GM23338 (cell line): ENCODE measurements around the gene IRX1. TPM values are rescaled to one million over a fixed set of nuclear protein-coding genes. Genes with fewer than 3 reads are reported as not detected.

Experiments used
- ATAC-seq: fragments of 200-7000 bp; cut with Tn5 transposase; 3 replicates; pipeline ENCODE4 v1.9.1; 2020
- DNase-seq: peaks from one replicate; pipeline ENCODE4 v3.0.0-alpha.2; 2015; ENCODE audit warnings: low spot score
- H2AFZ ChIP-seq: fragments of 200-600 bp; sonication (generic); 2 replicates; pipeline ENCODE4 v1.8.0; 2016; ENCODE audit warnings: antibody characterized with exemption, mild to moderate bottlenecking, moderate library complexity
- H3F3A ChIP-seq: fragments of 200-600 bp; sonication (generic); replicated peaks from 2 replicates; pipeline ENCODE4 v1.8.0; 2017; ENCODE audit warnings: antibody characterized with exemption, mixed run types, low read depth
- H3K27ac ChIP-seq: fragments of 200-600 bp; sonication (generic); 2 replicates; pipeline ENCODE4 v1.6.1; 2016; ENCODE audit warnings: low read depth
- H3K27me3 ChIP-seq: fragments of 200-600 bp; sonication (generic); 2 replicates; pipeline ENCODE4 v1.8.0; 2016; ENCODE audit warnings: mild to moderate bottlenecking, mixed run types, moderate library complexity; ENCODE audit not compliant: insufficient read depth
- H3K36me3 ChIP-seq: fragments of 200-600 bp; sonication (generic); 2 replicates; pipeline ENCODE4 v1.8.0; 2016; ENCODE audit warnings: mild to moderate bottlenecking; ENCODE audit not compliant: insufficient read depth
- H3K4me1 ChIP-seq: fragments of 200-600 bp; sonication (generic); 2 replicates; pipeline ENCODE4 v1.8.0; 2016; ENCODE audit warnings: mild to moderate bottlenecking, moderate library complexity; ENCODE audit not compliant: insufficient read depth
- H3K4me2 ChIP-seq: fragments of 200-600 bp; sonication (generic); 2 replicates; pipeline ENCODE4 v1.7.1; 2017; ENCODE audit warnings: mixed run types
- H3K4me3 ChIP-seq: fragments of 200-600 bp; sonication (generic); 2 replicates; pipeline ENCODE4 v1.6.1; 2016; ENCODE audit warnings: mixed run types
- H3K79me2 ChIP-seq: fragments of 200-600 bp; sonication (generic); replicated peaks from 2 replicates; pipeline ENCODE4 v1.8.0; 2017; ENCODE audit warnings: mild to moderate bottlenecking; ENCODE audit not compliant: insufficient read depth
- H3K9me2 ChIP-seq: fragments of 200-600 bp; sonication (generic); 2 replicates; pipeline ENCODE4 v1.8.0; 2017; ENCODE audit not compliant: insufficient read depth
- H4K20me1 ChIP-seq: fragments of 200-600 bp; sonication (generic); replicated peaks from 2 replicates; pipeline ENCODE4 v1.8.0; 2017; ENCODE audit warnings: mild to moderate bottlenecking; ENCODE audit not compliant: insufficient read depth
- H3K27ac Mint-ChIP-seq: 2 replicates; pipeline ENCODE4 v1.8.0; 2020; ENCODE audit warnings: inconsistent platforms, mild to moderate bottlenecking, moderate library complexity, mixed read lengths
- H3K27me3 Mint-ChIP-seq: 3 replicates; pipeline ENCODE4 v1.8.0; 2022; ENCODE audit warnings: low read depth, mild to moderate bottlenecking, moderate library complexity, mixed read lengths, inconsistent platforms; ENCODE audit not compliant: insufficient read depth, poor library complexity
- H3K36me3 Mint-ChIP-seq: 3 replicates; pipeline ENCODE4 v1.8.0; 2021; ENCODE audit warnings: low read depth, mild to moderate bottlenecking, inconsistent platforms, moderate library complexity, mixed read lengths
- H3K4me1 Mint-ChIP-seq: 3 replicates; pipeline ENCODE4 v1.8.0; 2020; ENCODE audit warnings: mild to moderate bottlenecking, inconsistent platforms, mixed read lengths
- H3K4me3 Mint-ChIP-seq: 3 replicates; pipeline ENCODE4 v1.8.0; 2021; ENCODE audit warnings: moderate library complexity, mild to moderate bottlenecking, inconsistent platforms, mixed read lengths
- H3K9me3 Mint-ChIP-seq: 3 replicates; pipeline ENCODE4 v1.8.0; 2020; ENCODE audit warnings: moderate library complexity, mild to moderate bottlenecking, inconsistent platforms, mixed read lengths
- CREB1 ChIP-seq: fragments of 250-450 bp; sonication (Bioruptor Pico); IDR thresholded peaks from 2 replicates; pipeline ENCODE4 v1.5.0; 2020; ENCODE audit warnings: low read depth, mild to moderate bottlenecking, moderate library complexity
- EZH2 ChIP-seq: fragments of 200-600 bp; sonication (generic); IDR thresholded peaks from one replicate; pipeline ENCODE4 v1.8.0; 2017; ENCODE audit warnings: antibody characterized with exemption, mild to moderate bottlenecking, low read depth; ENCODE audit not compliant: unreplicated experiment
- EZH2phosphoT487 ChIP-seq: fragments of 200-600 bp; sonication (generic); IDR thresholded peaks from one replicate; pipeline ENCODE4 v1.8.1; 2018; ENCODE audit warnings: antibody characterized with exemption; ENCODE audit not compliant: unreplicated experiment
- JUNB ChIP-seq: IDR thresholded peaks from one replicate; pipeline ENCODE4 v1.6.1; 2016; ENCODE audit warnings: antibody characterized with exemption; ENCODE audit not compliant: unreplicated experiment
- POLR2AphosphoS5 ChIP-seq: IDR thresholded peaks from 2 replicates; pipeline ENCODE4 v1.6.1; 2016; ENCODE audit warnings: antibody characterized with exemption, low read depth
- STAT1 ChIP-seq: IDR thresholded peaks from one replicate; pipeline ENCODE4 v1.6.1; 2016; ENCODE audit warnings: antibody characterized with exemption; ENCODE audit not compliant: unreplicated experiment
- ZNF114 ChIP-seq: fragments of 250-450 bp; sonication (Bioruptor Pico); IDR thresholded peaks from 2 replicates; pipeline ENCODE4 v1.5.0; 2020; ENCODE audit warnings: mild to moderate bottlenecking, moderate library complexity
- ZNF331 ChIP-seq: fragments of 250-450 bp; sonication (Bioruptor Pico); IDR thresholded peaks from 2 replicates; pipeline ENCODE4 v1.5.0; 2020; ENCODE audit warnings: low read depth, mild to moderate bottlenecking, moderate library complexity
- polyA plus RNA-seq: library from polyadenylated mRNA; unstranded; fragments of >200 nt; fragmentation: Nextera tagmentation; extraction: Ambion mirVana; gene quantifications from 2 replicates; pipeline ENCODE4 v1.2.1, GENCODE V29; 2016
- total RNA-seq: library from RNA; depleted of rRNA; stranded (reverse); fragments of >200 nt; shearing (Covaris generic); gene quantifications from 2 replicates; pipeline ENCODE4 v1.2.3, GENCODE V29; 2014
- TF ChIP-seq, protein P1 (sequence below): IDR thresholded peaks from 2 replicates; pipeline ENCODE4 v1.6.1; 2016; ENCODE audit warnings: antibody characterized with exemption
- TF ChIP-seq, protein P2 (sequence below): IDR thresholded peaks from one replicate; pipeline ENCODE4 v1.6.1; 2018; ENCODE audit warnings: antibody characterized with exemption; ENCODE audit not compliant: unreplicated experiment

The IRX1 gene
- total and polyA plus RNA-seq, 2 experiments from 2014 or later: 0.11 to 1.8 TPM

DNA sequence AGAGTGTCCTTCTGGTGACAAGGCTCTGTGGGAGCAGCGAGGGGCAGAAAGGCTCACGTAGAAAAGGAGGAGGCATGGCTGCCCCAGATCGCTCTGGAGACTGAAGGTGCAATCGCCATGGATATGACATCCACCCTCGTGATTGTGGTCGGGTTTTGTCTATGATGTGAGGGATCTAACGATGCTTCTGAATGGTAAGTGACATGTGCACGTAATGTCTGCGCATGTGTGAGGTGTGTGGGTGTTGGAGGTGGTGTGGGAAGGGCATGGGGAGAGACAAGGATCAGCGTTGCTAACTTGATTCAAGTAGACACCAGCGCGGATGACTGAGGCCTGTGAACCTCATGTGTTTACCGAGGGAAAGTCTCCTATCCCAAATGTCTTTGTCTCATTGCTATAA lies 20.2 kb downstream of the IRX1 start (continued):
- TF ChIP-seq ZNF331 (CRISPR knock-in tag): no peak
- no peak for TF ChIP-seq STAT1
- TF ChIP-seq EZH2phosphoT487: no peak
- no peak for TF ChIP-seq JUNB

DNA sequence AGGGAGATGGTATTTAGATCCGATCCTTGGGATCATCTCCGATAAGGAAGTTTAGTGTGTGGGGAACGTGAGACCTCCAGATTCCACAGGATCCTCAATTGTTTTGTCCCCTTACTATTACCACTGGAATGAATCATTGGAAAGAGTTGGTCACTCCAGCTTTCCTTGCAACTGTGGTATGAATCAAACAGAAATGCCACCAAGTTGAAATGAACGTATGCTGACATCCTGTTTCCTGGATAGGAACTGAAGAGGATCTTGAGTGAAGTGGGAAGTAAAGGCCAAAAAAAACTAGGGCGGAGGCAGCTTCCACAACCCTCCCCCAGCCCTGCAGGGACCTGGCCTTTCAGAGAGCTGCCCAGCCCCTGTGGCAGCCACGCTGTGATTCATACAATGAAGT lies 23.9 kb downstream of the IRX1 start:
- no peaks in the 10 kb centered on the region for H4K20me1 ChIP-seq
- no peak overlapping the region for H3K4me3 Mint-ChIP-seq
- H3K4me1 Mint-ChIP-seq: no peaks in the 10 kb centered on the region
- no peaks in the 10 kb centered on the region for H3K79me2 ChIP-seq
- H3F3A ChIP-seq: no peaks in the 10 kb centered on the region
- no peak overlapping the region for H3K27ac Mint-ChIP-seq
- peaks cover 3% of the 10 kb centered on the region; the same call in 1 of the 2 replicates for H3K9me2 ChIP-seq
- no peaks in the 10 kb centered on the region for H3K4me1 ChIP-seq
- no peak overlapping the region for H2AFZ ChIP-seq
- H3K9me3 Mint-ChIP-seq: peaks cover 13% of the 10 kb centered on the region; the same call in 2 of the 3 replicates
- no peak overlapping the region for H3K27ac ChIP-seq
- no peaks in the 10 kb centered on the region for H3K36me3 ChIP-seq
- peaks cover 1% of the 10 kb centered on the region; the same call in 1 of the 3 replicates for H3K36me3 Mint-ChIP-seq
- DNase-seq: no peak
- H3K4me2 ChIP-seq: no peak overlapping the region
- H3K27me3 ChIP-seq: no peaks in the 10 kb centered on the region
- no peak for ATAC-seq
- TF ChIP-seq CREB1 (CRISPR knock-in tag): no peak
- H3K27me3 Mint-ChIP-seq: peaks cover 2% of the 10 kb centered on the region
- no peak overlapping the region for H3K4me3 ChIP-seq

DNA sequence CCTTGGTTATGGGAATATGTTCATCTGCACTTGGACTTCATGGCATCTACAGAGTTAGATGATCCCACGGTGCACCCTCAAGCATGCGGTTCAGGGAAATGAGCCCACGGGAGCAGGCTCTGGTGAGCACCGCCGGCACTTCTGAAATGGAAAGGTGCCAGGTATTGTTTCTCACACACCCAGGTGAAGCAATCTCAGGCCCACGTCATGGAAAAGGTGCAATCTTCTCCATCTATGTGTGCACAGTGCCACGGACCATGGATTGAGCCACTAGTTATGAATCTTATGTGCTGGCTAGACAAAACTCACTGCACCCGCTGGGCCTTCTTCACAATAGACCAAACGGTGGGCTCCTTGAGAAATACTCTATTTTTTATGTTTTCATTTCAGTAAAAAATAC lies 27.3 kb downstream of the IRX1 start:
- H3K4me2 ChIP-seq: no peak overlapping the region
- H3K27ac Mint-ChIP-seq: no peak overlapping the region
- H3K4me3 Mint-ChIP-seq: no peak overlapping the region
- no peak overlapping the region for H3K4me3 ChIP-seq
- no peaks in the 10 kb centered on the region for H4K20me1 ChIP-seq
- H3K27me3 ChIP-seq: no peaks in the 10 kb centered on the region
- no peak overlapping the region for H2AFZ ChIP-seq
- H3K36me3 Mint-ChIP-seq: peaks cover 7% of the 10 kb centered on the region
- H3K27ac ChIP-seq: no peak overlapping the region
- H3K79me2 ChIP-seq: no peaks in the 10 kb centered on the region
- H3K9me3 Mint-ChIP-seq: peaks cover 22% of the 10 kb centered on the region
- no peaks in the 10 kb centered on the region for H3F3A ChIP-seq
- no peak for DNase-seq
- H3K9me2 ChIP-seq: peaks cover 3% of the 10 kb centered on the region; the same call in 1 of the 2 replicates
- ATAC-seq: no peak
- H3K27me3 Mint-ChIP-seq: peaks cover 9% of the 10 kb centered on the region
- H3K36me3 ChIP-seq: no peaks in the 10 kb centered on the region
- no peaks in the 10 kb centered on the region for H3K4me1 Mint-ChIP-seq
- H3K4me1 ChIP-seq: no peaks in the 10 kb centered on the region
- TF ChIP-seq, protein P1, sequence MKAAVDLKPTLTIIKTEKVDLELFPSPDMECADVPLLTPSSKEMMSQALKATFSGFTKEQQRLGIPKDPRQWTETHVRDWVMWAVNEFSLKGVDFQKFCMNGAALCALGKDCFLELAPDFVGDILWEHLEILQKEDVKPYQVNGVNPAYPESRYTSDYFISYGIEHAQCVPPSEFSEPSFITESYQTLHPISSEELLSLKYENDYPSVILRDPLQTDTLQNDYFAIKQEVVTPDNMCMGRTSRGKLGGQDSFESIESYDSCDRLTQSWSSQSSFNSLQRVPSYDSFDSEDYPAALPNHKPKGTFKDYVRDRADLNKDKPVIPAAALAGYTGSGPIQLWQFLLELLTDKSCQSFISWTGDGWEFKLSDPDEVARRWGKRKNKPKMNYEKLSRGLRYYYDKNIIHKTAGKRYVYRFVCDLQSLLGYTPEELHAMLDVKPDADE: no peak
- TF ChIP-seq EZH2phosphoT487 (no peak), EZH2 (no peak), ZNF114 (CRISPR knock-in tag) (no peak), STAT1 (no peak), POLR2AphosphoS5 (no peak), ZNF331 (CRISPR knock-in tag) (no peak)
- TF ChIP-seq, protein P2, sequence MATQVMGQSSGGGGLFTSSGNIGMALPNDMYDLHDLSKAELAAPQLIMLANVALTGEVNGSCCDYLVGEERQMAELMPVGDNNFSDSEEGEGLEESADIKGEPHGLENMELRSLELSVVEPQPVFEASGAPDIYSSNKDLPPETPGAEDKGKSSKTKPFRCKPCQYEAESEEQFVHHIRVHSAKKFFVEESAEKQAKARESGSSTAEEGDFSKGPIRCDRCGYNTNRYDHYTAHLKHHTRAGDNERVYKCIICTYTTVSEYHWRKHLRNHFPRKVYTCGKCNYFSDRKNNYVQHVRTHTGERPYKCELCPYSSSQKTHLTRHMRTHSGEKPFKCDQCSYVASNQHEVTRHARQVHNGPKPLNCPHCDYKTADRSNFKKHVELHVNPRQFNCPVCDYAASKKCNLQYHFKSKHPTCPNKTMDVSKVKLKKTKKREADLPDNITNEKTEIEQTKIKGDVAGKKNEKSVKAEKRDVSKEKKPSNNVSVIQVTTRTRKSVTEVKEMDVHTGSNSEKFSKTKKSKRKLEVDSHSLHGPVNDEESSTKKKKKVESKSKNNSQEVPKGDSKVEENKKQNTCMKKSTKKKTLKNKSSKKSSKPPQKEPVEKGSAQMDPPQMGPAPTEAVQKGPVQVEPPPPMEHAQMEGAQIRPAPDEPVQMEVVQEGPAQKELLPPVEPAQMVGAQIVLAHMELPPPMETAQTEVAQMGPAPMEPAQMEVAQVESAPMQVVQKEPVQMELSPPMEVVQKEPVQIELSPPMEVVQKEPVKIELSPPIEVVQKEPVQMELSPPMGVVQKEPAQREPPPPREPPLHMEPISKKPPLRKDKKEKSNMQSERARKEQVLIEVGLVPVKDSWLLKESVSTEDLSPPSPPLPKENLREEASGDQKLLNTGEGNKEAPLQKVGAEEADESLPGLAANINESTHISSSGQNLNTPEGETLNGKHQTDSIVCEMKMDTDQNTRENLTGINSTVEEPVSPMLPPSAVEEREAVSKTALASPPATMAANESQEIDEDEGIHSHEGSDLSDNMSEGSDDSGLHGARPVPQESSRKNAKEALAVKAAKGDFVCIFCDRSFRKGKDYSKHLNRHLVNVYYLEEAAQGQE: no peak
